B cell (primary cell): ENCODE measurements around the gene SLC22A12. TPM values are rescaled to one million over a fixed set of nuclear protein-coding genes. Genes with fewer than 3 reads are reported as not detected.

Experiments used
- ATAC-seq: fragments of 200-7000 bp; cut with Tn5 transposase; one replicate; pipeline ENCODE4 v1.10.0; 2021; ENCODE audit warnings: low read depth, mild to moderate bottlenecking, moderate number of reproducible peaks, moderate library complexity
- CTCF ChIA-PET: fragments of 350-600 bp; sonication (Branson Sonifier 250); formaldehyde crosslinking; loops from one replicate; lab custom pipeline; 2021; ENCODE audit warnings: antibody characterized with exemption, inconsistent platforms; lab: Charles Lee
- POLR2A ChIA-PET: fragments of 350-600 bp; sonication (Branson Sonifier 250); formaldehyde crosslinking; loops from one replicate; lab custom pipeline; 2021; ENCODE audit warnings: antibody characterized with exemption; lab: Charles Lee
- DNase-seq: peaks from one replicate; pipeline ENCODE4 v3.0.0; 2013
- H2AFZ ChIP-seq: 2 replicates; pipeline ENCODE4 v1.6.1; 2012; ENCODE audit warnings: mild to moderate bottlenecking, low read depth, low read length; ENCODE audit not compliant: insufficient read depth, poor library complexity, severe bottlenecking
- H3K27ac ChIP-seq, 2 donors: 1 replicate in 1 of 2; 2 replicates in 1 of 2; pipeline ENCODE4 v1.5.1; 2012 to 2013; ENCODE audit warnings: low read length in 2 of 2, mild to moderate bottlenecking in 2 of 2, moderate library complexity in 1 of 2
- H3K27me3 ChIP-seq, 4 experiments: fragments of 200-600 bp in 1 of 4; sonication (generic) in 1 of 4; replicated peaks in 1 of 4; 1 replicate in 2 of 4; 2 replicates in 2 of 4; pipeline versions ENCODE4 v1.6.1 to v1.7.0; 2013 to 2016; ENCODE audit warnings: low read length in 3 of 4, mild to moderate bottlenecking in 2 of 4, mixed read lengths in 1 of 4, moderate library complexity in 1 of 4; ENCODE audit not compliant: insufficient read depth in 4 of 4, control insufficient read depth in 3 of 4; ENCODE audit errors: control extremely low read depth in 1 of 4
- H3K36me3 ChIP-seq, 2 experiments: replicated peaks in 1 of 2; 1 replicate in 1 of 2; 2 replicates in 1 of 2; pipeline versions ENCODE4 v1.6.1 to v1.7.1; 2013; ENCODE audit warnings: low read length in 1 of 2; ENCODE audit not compliant: insufficient read depth in 2 of 2, control insufficient read depth in 1 of 2; ENCODE audit errors: control extremely low read depth in 1 of 2, extremely low read depth in 1 of 2
- H3K4me1 ChIP-seq, 2 donors: fragments of 200-600 bp in 1 of 2; sonication (generic) in 1 of 2; 1 replicate in 1 of 2; 2 replicates in 1 of 2; pipeline versions ENCODE4 v1.5.1 to v1.6.1; 2013 to 2017; ENCODE audit warnings: low read length in 2 of 2; ENCODE audit not compliant: control insufficient read depth in 2 of 2, insufficient read depth in 2 of 2
- H3K4me2 ChIP-seq: replicated peaks from 2 replicates; pipeline ENCODE3; 2012; ENCODE audit warnings: mild to moderate bottlenecking, low read depth, low read length; ENCODE audit not compliant: poor library complexity, severe bottlenecking
- H3K4me3 ChIP-seq, 5 experiments: fragments of 200-600 bp in 1 of 5; sonication (generic) in 1 of 5; 1 replicate in 3 of 5; 2 replicates in 2 of 5; pipeline versions ENCODE4 v1.5.1 to v1.7.0; 2011 to 2016; ENCODE audit warnings: low read length in 4 of 5, mild to moderate bottlenecking in 4 of 5, low read depth in 2 of 5, control low read depth in 1 of 5, moderate library complexity in 1 of 5; ENCODE audit not compliant: insufficient read depth in 1 of 5; ENCODE audit errors: control extremely low read depth in 1 of 5, extremely low read depth in 1 of 5
- H3K79me2 ChIP-seq: fragments of 200-600 bp; sonication (generic); one replicate; pipeline ENCODE4 v1.6.0; 2016; ENCODE audit warnings: low read length; ENCODE audit not compliant: control insufficient read depth, insufficient read depth
- H3K9ac ChIP-seq: fragments of 200-600 bp; sonication (generic); 2 replicates; pipeline ENCODE4 v1.6.1; 2017; ENCODE audit warnings: mild to moderate bottlenecking, low read length, moderate library complexity
- H3K9me3 ChIP-seq, 3 donors: one replicate each; pipeline versions ENCODE4 v1.6.1 to v1.7.1; 2013; ENCODE audit warnings: low read length in 2 of 3; ENCODE audit not compliant: control insufficient read depth in 2 of 3, insufficient read depth in 1 of 3; ENCODE audit errors: control extremely low read depth in 1 of 3
- H4K20me1 ChIP-seq: 2 replicates; pipeline ENCODE4 v1.6.0; 2012; ENCODE audit warnings: mild to moderate bottlenecking, low read length; ENCODE audit not compliant: insufficient read depth, control insufficient read depth, poor library complexity, severe bottlenecking
- H3K27ac Mint-ChIP-seq: one replicate; pipeline ENCODE4 v1.8.0; 2021; ENCODE audit warnings: mixed read lengths
- H3K27me3 Mint-ChIP-seq: one replicate; pipeline ENCODE4 v1.8.0; 2021; ENCODE audit warnings: mixed read lengths
- H3K4me1 Mint-ChIP-seq: one replicate; pipeline ENCODE4 v1.8.0; 2021; ENCODE audit warnings: mixed read lengths
- H3K4me3 Mint-ChIP-seq: one replicate; pipeline ENCODE4 v1.8.0; 2021; ENCODE audit warnings: mixed read lengths
- H3K9me3 Mint-ChIP-seq: one replicate; pipeline ENCODE4 v1.8.0; 2022; ENCODE audit warnings: mixed read lengths; ENCODE audit not compliant: insufficient read depth
- CTCF ChIP-seq: fragments of 200-600 bp; IDR thresholded peaks from one replicate; pipeline ENCODE4 v1.8.0; 2022; ENCODE audit warnings: antibody characterized with exemption, mild to moderate bottlenecking
- EZH2 ChIP-seq: IDR thresholded peaks from 2 replicates; pipeline ENCODE4 v1.6.1; 2012; ENCODE audit warnings: borderline replicate concordance, low read depth, mild to moderate bottlenecking, moderate library complexity, low read length; ENCODE audit not compliant: insufficient read depth, poor library complexity, severe bottlenecking
- WGBS: methylation state at CpG from one replicate; pipeline ENCODE4 v1.1.5; 2013; ENCODE audit warnings: missing lambda C conversion rate; ENCODE audit not compliant: insufficient coverage; 5-methylcytosine and 5-hydroxymethylcytosine counted together
- intact Hi-C: fragments of 100-400 bp; cut with micrococcal nuclease; formaldehyde crosslinking; loops from one replicate; pipeline ENCODE4 v1.10.0; 2022
- polyA plus RNA-seq: library from polyadenylated mRNA; depleted of rRNA; stranded (reverse); fragments of >200 nt; gene quantifications from 2 replicates; pipeline ENCODE4 v1.2.3, GENCODE V29; 2012
- total RNA-seq, 2 donors: library from RNA; stranded (reverse); fragments of 120-200 nt in 1 of 2; gene quantifications; 1 replicate in 1 of 2; 2 replicates in 1 of 2; pipeline versions ENCODE4 v1.2.3 to v1.2.4, GENCODE V29; 2013 to 2022

Gene SLC22A12
- total and polyA plus RNA-seq, 2 donors (not counting 1 experiment from before 2014, with no cell fraction given), result not detected

DNA sequence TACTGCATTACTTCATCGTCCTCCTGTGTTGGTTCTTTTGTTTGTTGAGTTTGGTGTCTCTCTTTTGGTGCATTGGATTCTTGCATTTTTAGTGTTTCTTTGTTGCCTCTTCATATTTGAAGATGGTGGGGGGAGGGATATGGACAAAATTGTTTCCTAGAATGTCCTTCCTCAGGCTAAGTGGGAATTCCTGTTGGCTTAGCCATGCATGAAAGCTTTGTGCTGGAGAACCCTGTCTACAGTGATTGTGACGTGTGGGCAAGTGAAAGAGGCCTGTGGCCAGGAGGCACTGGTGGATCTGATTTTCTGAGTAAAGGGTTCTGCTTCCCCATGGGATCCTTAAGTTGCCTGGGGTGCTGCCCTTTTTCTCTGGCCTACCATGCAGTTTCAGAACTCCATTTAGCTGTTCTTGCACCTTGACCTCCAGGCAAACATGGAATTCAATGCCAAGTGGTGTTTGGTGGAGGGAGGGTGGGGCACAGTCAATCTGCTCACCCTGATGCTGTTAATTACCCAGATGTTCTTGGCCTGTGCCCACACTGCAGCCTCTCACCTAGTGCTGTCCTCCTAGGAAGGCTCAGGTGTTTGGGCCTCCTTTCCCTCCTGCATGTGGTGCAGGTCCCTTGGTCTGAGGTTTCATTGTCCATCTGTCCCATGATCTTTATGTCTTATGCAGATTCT is 46.3 kb upstream of the SLC22A12 start:
- no peaks in the 10 kb centered on the region for H3K79me2 ChIP-seq
- no peak overlapping the region for H2AFZ ChIP-seq
- no peaks in the 10 kb centered on the region for H3K9me3 ChIP-seq
- ATAC-seq, result no peak
- DNase-seq, result no peak
- Mint-ChIP-seq H3K4me3 (no peak overlapping the region), H3K4me1 (no peaks in the 10 kb centered on the region), H3K9me3 (no peaks in the 10 kb centered on the region), H3K27ac (no peak overlapping the region), H3K27me3 (peaks cover 24% of the 10 kb centered on the region)
- TF ChIP-seq EZH2 (no peak), CTCF (no peak)
- no peaks in the 10 kb centered on the region for H4K20me1 ChIP-seq
- no peak overlapping the region for H3K27ac ChIP-seq
- CTCF ChIA-PET, result no interaction called here
- no peak overlapping the region for H3K4me3 ChIP-seq
- no peaks in the 10 kb centered on the region for H3K36me3 ChIP-seq
- 93% methylated on average over 1 of the region's 2 CpGs for WGBS
- POLR2A ChIA-PET, result no interaction called here
- intact Hi-C loops, result no loop called here
- peaks cover 0 to 9% (median 0%) of the 10 kb centered on the region in 4 experiments for H3K27me3 ChIP-seq
- peaks cover 0 to 3% of the 10 kb centered on the region in 2 donors for H3K4me1 ChIP-seq
- no peak overlapping the region for H3K9ac ChIP-seq
- no peak overlapping the region for H3K4me2 ChIP-seq

DNA sequence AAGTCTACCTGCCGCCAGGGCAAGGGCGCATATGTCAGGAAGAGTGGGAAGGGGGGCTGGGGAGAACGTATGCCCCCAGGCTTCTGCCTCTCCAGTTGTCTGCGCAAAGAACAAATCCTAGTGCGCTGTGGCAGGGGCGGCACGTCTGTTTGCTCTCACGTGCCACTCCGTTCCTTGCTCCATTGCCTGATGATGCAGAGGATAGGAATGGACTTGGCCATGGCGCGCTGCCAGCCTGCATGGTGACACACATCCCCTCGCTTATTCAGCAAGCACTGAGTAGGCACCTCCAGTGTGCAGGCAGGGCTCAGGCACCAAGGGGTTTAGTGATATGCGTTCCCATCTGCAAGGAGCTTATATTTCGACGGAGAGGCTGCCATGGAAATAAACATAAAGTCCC is 45.4 kb upstream of the SLC22A12 start:
- Histone ChIP-seq H3K4me2 (no peak overlapping the region), H3K36me3 (no peaks in the 10 kb centered on the region), H3K79me2 (no peaks in the 10 kb centered on the region), H3K4me1 (no peaks in the 10 kb centered on the region), H3K9ac (no peak overlapping the region), H3K27me3 (peaks cover 0 to under 1% (median 0%) of the 10 kb centered on the region in 4 experiments), H3K9me3 (no peaks in the 10 kb centered on the region), H2AFZ (no peak overlapping the region), H3K4me3 (no peak overlapping the region), H3K27ac (no peak overlapping the region), H4K20me1 (no peaks in the 10 kb centered on the region)
- no peaks in the 10 kb centered on the region for H3K4me1 Mint-ChIP-seq
- ChIA-PET POLR2A (no interaction called here), CTCF (no interaction called here)
- intact Hi-C loops, result no loop called here
- H3K4me3 Mint-ChIP-seq, result no peak overlapping the region
- DNase-seq (no peak), ATAC-seq (no peak)
- TF ChIP-seq CTCF (no peak), EZH2 (no peak)
- H3K27me3 Mint-ChIP-seq, result peaks cover 20% of the 10 kb centered on the region
- WGBS, result 96% methylated on average over 15 of the region's 15 CpGs
- no peaks in the 10 kb centered on the region for H3K9me3 Mint-ChIP-seq
- H3K27ac Mint-ChIP-seq, result no peak overlapping the region
